HG03439 (cell line): ENCODE results near the gene CCNDBP1.
"Not testable (repeated sequence)": the region's sequence is repeated elsewhere in the genome, so short reads cannot be mapped to it uniquely, and the experiment has no call there.

Source experiments
- ATAC-seq: cut with Tn5 transposase; IDR thresholded peaks from one replicate; pipeline ENCODE4 v1.9.1; 2021; ENCODE audit warnings: mild to moderate bottlenecking, moderate library complexity; ENCODE audit not compliant: unreplicated experiment

Gene CCNDBP1

DNA sequence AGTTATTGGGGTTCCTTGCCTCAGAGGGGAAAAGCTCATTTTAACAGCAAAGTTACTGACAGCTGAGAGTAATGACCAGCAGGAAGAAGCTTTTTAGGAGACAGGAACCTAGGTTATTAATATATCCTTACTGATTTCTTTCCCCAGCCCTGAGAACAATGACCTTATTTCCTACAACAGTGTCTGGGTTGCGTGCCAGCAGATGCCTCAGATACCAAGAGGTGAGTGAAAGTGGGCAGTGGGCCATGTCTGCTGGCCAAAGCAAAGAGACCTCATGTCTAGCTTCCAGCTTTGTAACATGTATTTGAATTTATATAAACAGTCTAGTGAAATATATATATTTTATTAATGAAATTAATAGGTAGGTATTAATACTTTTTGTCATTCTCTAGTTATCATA lies 5.0 kb downstream of the CCNDBP1 start:
- ATAC-seq = no peak

DNA sequence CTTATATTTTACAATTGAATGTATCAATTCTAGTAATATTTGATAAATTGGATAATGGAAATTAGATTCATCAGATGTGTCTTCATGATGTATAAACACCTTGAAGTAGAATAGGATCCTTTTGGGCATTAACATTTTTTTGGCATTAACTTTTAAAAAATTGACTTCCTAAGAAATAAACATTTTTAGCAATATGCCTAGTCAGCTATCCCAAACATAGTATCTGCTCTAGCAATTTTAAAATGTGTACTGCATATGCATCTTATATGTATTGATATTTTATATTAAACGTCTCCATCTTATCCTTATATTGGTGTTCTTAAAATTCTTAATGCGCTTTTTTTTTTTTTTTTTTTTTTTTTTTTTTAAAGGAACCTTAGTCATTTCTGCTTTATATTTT lies 8.5 kb downstream of the CCNDBP1 start:
- ATAC-seq = no peak

DNA sequence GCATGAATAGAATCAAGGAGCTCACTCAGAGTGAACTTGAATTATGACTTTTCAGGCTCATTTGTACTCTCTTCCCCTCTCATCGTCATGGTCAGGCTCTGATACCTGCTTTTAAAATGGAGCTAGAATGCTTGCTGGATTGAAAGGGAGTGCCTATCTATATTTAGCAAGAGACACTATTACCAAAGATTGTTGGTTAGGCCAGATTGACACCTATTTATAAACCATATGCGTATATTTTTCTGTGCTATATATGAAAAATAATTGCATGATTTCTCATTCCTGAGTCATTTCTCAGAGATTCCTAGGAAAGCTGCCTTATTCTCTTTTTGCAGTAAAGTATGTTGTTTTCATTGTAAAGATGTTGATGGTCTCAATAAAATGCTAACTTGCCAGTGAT lies 9.6 kb downstream of the CCNDBP1 start:
- no peak for ATAC-seq

DNA sequence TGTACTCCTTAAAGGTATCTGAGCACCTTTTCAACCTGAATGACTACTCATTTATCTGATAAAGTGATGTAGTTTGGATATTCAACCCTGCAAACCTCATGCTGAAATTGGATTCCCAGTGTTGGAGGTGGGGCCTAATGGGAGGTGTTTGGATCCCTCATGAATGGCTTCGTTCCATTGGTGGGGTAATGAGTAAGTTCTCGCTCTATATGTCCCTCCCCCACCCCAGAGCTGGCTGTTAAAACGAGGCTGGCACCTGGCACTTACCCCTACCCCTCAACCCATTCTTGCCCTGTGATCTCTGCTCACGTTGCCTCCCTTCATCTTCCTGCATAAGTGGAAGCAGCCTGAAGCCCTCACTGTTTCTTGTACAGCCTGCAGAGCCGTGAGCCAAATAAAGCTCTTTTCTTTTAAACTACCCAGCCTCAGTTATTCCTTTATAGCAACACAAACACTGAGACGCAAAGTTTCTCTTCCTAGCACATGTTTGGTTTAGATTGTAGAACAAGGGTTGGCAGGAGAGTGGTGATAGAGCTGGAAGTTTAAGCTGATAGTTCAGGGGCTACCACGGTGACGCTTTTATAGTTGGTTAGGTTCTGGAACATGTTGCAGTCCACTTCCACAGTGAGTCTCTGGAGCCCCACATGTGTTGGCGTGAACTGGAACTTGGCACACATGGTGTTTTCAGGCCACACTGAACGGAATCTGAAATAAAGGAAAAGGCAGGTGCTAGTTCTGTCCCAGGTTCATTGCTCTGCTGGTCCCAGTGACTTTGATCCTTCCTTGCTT lies 11.8 kb downstream of the CCNDBP1 start:
- no peak for ATAC-seq

DNA sequence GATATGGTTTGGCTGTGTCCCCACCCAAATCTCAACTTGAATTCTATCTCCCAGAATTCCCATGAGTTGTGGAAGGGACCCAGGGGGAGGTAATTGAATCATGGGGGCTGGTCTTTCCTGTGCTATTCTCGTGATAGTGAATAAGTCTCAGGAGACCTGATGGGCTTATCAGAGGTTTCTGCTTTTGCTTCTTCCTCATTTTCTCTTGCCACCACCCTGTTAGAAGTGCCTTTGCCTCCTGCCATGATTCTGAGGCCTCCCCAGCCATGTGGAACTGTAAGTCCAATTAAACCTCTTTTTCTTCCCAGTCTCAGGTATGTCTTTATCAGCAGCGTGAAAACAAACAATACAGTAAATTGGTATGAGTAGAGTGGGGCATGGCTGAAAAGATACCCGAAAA lies 12.6 kb downstream of the CCNDBP1 start:
- ATAC-seq = not testable (repeated sequence)

DNA sequence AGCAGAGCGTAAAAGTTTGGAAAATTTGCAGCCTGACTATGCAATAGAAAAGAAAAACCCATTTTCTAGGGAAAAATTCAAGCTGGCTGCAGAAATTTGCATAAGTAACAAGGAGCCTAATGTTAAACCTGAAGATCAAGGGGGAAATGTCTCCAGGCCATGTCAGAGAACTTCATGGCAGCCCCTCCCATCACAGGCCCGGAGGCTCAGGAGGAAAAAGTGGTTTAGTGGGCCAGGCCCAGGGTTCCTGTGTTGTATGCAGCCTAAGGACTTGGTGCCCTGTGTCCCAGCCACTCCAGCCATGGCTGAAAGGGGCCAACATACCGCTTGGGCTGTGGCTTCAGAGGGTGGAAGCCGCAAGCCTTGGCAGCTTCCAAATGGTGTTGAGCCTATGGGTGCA lies 13.4 kb downstream of the CCNDBP1 start:
- not testable (repeated sequence) for ATAC-seq

DNA sequence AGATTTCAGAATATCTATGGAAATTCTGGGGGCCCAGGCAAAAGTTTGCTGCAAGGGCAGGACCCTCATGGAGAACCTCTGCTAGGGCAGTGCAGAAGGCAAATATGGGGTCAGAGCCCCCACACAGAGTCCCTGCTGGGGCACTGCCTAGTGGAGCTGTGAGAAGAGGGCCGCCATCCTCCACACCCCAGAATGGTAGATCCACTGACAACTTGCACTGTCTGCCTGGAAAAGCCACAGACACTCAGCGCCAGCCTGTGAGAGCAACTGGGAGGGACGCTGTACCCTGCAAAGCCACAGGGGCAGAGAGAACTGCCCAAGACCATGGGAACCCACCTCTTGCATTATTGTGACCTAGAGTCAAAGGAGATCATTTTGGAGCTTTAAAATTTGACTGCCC lies 13.8 kb downstream of the CCNDBP1 start:
- ATAC-seq = no peak

DNA sequence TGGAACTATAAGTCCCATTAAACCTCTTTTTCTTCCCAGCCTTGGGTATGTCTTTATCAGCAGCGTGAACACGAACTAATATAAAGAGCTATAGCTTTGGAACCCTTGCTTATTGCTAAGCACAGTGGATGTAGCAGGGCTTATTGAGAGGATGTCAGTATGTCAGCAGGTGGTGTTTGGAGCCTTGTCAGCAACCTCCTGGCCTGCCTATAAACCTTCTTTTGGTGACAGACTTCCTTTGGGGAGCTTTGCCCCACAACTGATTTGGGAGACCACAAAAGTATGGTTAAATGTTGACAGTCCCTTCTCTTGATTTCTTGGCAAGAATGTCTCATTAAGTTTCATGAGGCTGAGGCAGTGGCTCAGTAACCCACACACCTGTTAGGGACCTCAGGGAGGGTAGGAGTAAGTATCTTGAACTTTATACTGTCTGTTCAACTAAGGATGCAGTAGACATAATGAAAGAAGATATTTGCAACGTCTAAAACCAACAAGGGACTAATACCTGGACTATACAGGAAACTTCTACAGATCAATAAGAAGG lies 14.8 kb downstream of the CCNDBP1 start:
- no peak for ATAC-seq

DNA sequence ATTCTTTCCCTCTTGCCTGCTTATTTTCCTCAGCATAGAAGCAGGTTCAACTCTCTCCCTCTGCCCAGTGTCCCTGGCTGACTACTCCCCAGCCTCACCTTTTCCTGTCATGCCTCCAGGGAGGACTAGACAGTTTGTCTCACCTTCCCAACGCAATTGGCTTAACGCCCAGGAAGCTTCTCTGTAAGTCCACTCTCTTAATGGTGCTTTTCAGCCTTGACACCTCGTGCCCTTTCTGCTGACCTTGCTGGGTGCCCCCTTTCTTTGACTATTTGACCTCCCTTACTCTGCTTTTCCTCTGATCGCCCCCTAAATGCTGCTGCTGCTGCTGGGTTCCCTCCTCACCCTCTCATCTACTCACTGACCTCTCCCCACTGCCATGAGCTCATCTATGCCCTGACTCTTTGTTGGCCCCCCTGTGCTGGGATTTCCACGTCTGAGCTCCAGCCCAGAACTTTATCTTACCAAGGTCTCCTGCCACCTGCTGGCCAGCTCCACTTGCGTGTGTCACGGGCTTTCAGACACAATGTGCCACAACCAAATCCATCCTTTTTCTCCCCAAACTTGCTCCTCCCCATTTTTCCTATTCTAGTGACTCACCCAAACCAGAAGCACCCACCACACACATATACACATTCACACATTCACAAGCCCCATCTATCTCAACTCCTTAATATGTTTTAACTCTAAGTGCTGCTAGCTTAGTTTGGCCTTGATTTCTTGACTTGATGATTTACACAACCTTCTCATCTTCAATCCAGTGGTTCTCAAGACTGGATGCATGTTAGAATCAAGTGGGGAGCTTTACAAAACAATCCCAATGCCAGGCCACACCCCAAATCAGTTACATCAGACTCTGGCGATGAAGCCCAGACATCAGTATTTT lies 19.1 kb downstream of the CCNDBP1 start:
- ATAC-seq = no peak

DNA sequence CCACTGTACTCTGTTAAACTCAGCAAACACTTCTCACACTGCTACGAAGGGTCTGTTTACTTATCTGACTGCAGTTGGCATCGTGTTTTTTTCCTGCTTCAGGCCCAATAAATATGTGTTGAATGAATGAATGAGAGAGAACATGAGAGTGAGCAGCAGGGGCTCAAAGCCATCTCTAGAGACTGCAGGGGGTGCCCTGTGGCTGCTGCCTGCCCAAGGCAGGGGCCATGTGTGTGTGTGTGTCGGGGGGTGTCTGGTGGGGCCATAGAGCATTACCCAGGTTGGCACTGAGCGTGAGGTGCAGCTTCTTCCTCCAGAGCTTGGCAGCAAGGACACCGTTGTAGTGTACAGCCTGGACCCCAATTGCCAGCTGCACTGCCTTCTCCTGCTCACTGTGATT lies 20.9 kb downstream of the CCNDBP1 start:
- ATAC-seq = no peak

DNA sequence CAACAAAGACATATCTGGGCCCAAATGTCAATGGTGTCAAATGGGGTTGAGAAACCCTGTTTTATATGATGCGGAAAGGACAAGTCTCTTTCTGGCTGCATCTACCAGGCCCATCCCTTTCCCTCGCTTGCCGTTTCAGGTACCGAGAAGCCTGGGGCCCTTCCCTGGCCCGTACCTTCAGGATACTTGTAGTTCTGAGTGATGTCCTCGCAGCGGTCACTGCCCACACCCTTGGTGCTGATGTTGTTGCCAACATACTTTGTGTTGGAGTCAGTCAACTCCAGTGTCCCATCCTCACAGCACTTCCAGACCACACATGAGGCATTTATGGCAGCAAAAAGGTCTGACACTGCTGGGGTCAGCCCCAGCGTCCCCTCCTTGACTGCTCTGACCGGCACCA lies 21.8 kb downstream of the CCNDBP1 start:
- no peak for ATAC-seq

DNA sequence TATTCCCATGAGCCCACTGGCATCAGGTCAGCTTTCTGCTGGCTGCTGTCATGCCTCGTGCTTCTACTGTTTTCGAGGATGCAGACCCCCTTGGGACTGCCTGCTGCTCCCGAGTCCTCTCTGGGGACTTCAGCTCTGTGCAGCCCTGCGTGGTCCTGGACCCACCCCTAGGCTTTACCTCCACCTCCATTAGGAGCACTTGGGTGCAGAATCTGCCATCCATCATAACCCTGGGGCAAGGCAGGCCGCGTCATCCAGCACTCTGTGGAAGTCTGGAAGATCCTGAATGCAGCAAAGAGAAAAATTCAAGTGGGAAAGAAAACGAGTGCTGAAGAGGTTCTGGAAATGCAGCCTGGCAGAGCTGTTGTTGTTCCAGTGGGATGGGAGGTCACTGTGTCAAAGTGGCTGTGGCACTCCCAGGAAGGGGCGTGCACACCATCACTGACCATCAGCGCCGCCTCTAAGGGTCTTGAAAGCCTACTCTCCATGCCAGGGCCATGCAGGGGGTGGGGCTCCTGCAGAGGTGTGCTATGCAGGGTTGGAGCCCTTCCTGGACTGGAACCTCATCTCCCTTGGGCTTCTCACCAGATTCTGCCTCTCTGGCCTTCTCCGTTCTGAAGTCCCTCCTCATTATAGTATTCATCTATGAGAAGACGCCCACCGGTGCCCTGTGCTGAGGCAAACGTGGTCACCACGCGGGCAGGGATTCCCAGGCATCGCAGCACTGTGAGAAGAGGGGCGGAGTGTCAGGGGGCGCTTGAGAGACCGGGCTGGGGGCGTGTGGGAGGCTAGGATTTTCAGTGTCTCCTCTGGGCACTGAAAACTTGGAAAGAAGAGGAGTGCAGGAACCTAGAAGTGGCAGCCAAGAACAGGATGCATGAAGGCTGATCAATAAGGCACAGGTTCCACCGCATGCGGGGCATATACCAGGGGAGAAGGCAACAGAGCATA lies 23.1 kb downstream of the CCNDBP1 start:
- no peak for ATAC-seq

DNA sequence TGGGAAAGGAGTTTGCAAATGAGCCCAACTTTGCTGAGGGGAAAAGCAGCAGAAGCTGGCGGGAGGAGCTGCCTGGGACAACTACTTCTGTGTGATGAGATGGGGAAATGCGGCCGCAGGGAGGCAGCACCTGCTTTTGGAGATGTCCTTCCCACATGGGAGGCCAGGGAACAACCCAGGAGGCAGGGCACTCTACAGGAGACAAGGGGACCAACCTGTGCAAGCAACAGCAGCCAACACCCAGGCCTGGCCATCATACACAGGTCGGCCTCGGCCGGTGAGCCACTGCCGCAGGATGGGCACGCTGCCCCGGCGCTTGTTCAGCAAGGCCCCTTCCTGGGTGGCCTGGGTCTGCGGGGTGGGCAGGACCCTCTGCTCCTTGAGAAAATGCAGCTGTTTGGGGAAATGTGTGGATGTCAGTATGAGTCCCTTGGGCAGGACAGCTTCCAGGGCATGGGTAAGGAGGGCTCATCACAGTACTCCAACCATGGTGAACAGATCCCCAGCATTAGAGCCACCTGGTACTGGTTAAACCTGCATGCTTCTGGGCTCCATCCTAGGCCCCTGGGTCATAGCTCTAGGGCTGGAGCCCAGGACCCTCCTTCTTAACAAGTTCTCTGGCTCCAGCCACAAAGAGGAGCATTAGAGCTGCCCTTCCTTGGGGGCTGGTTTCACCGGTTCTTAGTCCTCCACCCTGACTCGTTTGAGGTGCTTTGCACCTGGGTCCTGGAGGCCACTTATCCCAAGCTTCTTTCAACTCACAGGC lies 24.0 kb downstream of the CCNDBP1 start:
- ATAC-seq = no peak

DNA sequence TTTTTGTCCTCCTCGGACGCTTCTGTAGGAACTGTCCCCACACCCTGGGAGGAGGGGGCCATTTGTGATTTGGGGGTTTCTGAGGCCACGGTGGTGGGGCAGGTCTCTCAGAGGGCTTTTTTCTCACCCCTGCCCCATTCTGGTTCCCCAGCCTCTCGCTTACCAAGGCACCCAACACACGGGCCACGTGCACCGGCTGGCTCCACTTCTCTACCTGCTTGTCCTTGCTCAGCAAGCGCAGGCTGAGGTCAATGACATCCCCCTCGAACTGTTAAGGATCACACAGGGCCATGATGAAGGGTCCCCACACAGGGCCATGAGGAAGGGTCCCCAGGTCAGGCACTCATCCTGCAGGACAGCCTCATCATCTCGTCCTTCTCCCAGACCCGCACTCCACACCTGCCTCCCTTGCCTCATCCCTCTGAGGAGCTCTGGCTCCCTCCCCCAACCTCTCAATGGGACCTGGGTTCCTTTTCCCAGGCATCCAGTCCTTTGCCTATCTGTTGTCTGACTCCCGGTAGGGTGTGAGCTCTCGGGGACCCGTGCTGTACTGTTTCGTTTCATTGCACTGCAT lies 25.1 kb downstream of the CCNDBP1 start:
- no peak for ATAC-seq

DNA sequence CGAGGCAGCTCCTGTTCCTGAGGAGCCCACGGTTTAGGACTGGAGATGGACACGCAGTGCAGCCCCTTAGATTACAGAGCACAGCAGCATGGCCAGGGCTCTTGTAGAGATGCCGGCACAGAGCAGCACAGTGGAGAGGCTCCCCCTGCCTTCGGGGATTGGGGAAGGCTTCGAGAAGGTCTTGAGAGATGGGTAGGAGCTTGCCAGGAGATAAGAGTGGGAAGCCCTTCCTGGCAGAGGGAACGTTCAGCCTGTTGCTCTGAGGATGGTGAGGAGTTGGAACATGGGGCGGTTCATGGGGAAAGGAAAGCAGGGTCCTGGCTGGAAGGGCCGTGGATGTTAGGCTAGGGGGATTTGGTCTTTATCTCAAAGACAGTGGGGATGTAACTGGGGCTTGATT lies 25.6 kb downstream of the CCNDBP1 start:
- no peak for ATAC-seq

DNA sequence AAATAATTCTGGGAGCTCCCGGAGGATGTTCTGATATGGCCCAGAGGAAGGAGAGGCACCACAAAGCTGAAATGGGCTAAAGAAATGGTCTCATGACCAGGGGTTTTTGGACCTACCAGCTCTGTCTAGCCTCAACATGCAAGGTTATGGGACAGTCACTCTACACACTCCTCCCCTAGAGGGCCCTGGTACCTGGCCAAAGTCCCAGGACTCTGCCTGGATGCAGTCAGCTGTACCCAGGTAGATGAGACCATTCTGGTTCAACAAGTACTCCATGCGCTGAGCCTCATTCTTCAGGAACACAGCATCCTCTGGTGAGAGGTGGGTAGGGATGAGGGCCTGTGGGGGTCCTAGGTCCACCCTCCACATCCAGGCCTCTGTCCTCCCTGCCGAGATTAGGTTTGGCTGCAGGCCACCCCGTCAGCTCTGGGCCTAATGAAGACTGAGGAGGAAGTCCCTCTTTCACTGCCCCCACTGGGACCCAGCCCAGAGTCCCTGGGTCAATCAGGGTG lies 26.1 kb downstream of the CCNDBP1 start:
- no peak for ATAC-seq

DNA sequence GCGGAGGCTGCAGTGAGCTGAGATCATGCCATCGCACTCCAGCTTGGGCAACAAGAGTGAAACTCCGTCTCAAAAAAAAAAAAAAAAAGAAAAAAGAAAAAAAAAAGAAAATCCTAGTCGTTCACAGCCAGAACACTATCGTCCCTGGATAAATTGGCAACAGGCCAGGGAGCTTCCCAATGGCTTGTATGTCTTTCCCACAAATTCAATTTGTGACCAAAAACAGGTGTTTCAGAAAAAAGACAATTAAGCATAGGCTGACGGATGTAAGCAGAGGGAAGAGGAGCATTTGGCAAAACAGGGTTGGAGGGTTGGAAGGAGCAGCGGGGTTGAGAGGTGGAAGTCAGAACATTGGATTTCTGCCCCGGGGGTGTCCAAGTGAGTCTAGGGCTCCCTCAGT lies 27.1 kb downstream of the CCNDBP1 start:
- no peak for ATAC-seq

DNA sequence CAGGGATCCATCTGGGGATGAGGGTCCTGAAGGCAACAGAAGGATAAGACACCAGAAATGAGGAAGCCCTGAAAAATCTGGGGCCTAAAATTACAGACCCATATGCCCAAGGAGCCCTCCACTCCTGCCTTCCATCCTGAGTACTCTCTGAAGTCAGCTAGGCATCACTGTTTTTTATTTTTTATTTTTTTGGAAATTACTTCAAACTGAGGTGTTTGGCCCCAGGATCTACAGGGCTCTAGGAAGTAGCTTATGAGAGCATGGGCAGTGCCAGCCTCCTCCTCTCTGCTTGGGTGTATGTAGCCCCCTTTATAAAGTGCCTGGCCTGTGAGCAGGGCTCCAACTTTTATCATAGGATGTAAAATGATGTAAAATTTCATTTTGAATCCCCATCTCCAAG lies 27.7 kb downstream of the CCNDBP1 start:
- no peak for ATAC-seq

DNA sequence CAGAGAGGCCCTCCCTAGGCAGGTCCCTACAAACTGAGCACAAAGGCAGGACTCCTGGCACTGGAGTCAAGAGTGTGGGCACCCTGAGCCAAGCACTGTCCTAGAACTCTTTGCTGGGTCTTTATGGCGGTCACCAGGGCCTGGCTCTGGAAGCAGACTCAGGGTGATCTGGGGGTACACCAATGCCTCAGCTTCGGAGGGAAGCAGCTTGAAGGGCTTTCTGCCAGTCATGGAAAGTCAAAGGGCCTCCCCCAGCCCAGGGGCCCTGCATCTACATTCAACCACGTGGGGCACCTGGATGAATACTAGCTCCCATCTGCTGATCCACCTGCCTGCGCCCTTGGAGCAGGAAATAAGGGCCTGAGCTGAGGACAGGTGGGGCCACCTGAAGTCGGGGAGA lies 28.3 kb downstream of the CCNDBP1 start:
- ATAC-seq = no peak

DNA sequence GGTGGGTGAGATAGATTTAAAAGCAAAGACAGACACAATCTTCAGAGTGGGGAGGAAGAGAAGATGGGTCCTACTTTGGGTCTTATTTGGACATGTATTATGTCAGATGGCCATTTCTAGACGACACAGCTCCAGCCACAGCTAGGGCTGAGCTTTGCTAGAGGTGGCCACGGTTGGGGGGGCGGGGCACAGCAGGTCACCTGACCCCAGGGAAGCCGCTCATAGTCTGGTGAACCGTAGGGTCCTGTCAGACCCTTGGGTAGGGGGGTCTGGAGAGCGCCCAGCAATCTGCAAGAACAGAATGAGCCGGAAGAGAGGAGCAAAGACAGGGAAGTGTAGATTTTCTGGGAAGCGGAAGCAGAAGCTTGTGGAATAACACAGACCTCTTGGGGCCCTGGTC lies 29.0 kb downstream of the CCNDBP1 start:
- no peak for ATAC-seq
